Measurements from ENCODE around the gene NPIPA5. TPM values are rescaled to one million over a fixed set of nuclear protein-coding genes. Genes with fewer than 3 reads are reported as not detected.
A peak's percentile ranks its signal among the peaks of the same experiment; 100 is the strongest.

NPIPA5 gene
- total and polyA plus RNA-seq, 2 of the 13 experiments (the other 11 are each of a cell fraction or from before 2014, with no cell fraction given) = 9.7 to 21.5 TPM

DNA sequence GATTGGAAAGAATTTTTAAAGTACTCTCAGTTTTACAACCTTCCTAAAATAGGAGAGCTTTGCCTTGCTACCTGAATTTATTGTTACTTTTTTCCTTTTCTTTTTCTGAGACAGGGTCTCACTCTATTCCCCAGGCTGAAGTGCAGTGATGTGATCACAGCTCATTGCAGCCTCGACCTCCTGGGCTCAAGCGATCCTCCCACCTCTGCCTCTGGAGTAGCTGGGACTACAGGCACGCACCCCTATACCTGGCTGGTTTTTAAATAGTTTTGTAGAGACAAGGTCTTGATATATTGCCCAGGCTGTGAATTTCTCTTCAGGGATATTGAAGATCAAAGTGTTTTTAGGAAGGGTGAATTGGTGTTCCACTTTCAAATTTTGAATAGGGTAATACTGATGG is 21.2 kb upstream of the NPIPA5 start (continued):
- TF ChIP-seq SMYD3 (CRISPR knock-in tag; IDR thresholded peaks at IDR 0.05) (0 out of 2 replicates have a peak, but pooled peaks have one; percentile 7), ZSCAN31 (CRISPR knock-in tag; IDR thresholded peaks at IDR 0.05; ENCODE audit: low read depth) (0 out of 2 replicates have a peak, but pooled peaks have one; percentile 9), ZNF510 (CRISPR knock-in tag; IDR thresholded peaks at IDR 0.05; ENCODE audit: low read depth) (no peak), MXD4 (CRISPR knock-in tag; IDR thresholded peaks at IDR 0.05) (no peak; the same call in 1 of the 2 replicates), FOXM1 (CRISPR knock-in tag; IDR thresholded peaks at IDR 0.05) (no peak), POGZ (CRISPR knock-in tag; IDR thresholded peaks at IDR 0.05) (0 out of 2 replicates have a peak, but pooled peaks have one; percentile 16), MEIS1 (CRISPR knock-in tag; IDR thresholded peaks at IDR 0.05; ENCODE audit: borderline replicate concordance) (0 out of 2 replicates have a peak, but pooled peaks have one; percentile 14)
- TF ChIP-seq, protein P1, sequence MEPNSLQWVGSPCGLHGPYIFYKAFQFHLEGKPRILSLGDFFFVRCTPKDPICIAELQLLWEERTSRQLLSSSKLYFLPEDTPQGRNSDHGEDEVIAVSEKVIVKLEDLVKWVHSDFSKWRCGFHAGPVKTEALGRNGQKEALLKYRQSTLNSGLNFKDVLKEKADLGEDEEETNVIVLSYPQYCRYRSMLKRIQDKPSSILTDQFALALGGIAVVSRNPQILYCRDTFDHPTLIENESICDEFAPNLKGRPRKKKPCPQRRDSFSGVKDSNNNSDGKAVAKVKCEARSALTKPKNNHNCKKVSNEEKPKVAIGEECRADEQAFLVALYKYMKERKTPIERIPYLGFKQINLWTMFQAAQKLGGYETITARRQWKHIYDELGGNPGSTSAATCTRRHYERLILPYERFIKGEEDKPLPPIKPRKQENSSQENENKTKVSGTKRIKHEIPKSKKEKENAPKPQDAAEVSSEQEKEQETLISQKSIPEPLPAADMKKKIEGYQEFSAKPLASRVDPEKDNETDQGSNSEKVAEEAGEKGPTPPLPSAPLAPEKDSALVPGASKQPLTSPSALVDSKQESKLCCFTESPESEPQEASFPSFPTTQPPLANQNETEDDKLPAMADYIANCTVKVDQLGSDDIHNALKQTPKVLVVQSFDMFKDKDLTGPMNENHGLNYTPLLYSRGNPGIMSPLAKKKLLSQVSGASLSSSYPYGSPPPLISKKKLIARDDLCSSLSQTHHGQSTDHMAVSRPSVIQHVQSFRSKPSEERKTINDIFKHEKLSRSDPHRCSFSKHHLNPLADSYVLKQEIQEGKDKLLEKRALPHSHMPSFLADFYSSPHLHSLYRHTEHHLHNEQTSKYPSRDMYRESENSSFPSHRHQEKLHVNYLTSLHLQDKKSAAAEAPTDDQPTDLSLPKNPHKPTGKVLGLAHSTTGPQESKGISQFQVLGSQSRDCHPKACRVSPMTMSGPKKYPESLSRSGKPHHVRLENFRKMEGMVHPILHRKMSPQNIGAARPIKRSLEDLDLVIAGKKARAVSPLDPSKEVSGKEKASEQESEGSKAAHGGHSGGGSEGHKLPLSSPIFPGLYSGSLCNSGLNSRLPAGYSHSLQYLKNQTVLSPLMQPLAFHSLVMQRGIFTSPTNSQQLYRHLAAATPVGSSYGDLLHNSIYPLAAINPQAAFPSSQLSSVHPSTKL (CRISPR knock-in tag; IDR thresholded peaks at IDR 0.05) = no peak
- TF ChIP-seq, protein P2, sequence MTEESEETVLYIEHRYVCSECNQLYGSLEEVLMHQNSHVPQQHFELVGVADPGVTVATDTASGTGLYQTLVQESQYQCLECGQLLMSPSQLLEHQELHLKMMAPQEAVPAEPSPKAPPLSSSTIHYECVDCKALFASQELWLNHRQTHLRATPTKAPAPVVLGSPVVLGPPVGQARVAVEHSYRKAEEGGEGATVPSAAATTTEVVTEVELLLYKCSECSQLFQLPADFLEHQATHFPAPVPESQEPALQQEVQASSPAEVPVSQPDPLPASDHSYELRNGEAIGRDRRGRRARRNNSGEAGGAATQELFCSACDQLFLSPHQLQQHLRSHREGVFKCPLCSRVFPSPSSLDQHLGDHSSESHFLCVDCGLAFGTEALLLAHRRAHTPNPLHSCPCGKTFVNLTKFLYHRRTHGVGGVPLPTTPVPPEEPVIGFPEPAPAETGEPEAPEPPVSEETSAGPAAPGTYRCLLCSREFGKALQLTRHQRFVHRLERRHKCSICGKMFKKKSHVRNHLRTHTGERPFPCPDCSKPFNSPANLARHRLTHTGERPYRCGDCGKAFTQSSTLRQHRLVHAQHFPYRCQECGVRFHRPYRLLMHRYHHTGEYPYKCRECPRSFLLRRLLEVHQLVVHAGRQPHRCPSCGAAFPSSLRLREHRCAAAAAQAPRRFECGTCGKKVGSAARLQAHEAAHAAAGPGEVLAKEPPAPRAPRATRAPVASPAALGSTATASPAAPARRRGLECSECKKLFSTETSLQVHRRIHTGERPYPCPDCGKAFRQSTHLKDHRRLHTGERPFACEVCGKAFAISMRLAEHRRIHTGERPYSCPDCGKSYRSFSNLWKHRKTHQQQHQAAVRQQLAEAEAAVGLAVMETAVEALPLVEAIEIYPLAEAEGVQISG (CRISPR knock-in tag; IDR thresholded peaks at IDR 0.05) = no peak
- TF ChIP-seq, protein P3, sequence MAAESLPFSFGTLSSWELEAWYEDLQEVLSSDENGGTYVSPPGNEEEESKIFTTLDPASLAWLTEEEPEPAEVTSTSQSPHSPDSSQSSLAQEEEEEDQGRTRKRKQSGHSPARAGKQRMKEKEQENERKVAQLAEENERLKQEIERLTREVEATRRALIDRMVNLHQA (CRISPR knock-in tag; IDR thresholded peaks at IDR 0.05) = no peak
- TF ChIP-seq, protein P4, sequence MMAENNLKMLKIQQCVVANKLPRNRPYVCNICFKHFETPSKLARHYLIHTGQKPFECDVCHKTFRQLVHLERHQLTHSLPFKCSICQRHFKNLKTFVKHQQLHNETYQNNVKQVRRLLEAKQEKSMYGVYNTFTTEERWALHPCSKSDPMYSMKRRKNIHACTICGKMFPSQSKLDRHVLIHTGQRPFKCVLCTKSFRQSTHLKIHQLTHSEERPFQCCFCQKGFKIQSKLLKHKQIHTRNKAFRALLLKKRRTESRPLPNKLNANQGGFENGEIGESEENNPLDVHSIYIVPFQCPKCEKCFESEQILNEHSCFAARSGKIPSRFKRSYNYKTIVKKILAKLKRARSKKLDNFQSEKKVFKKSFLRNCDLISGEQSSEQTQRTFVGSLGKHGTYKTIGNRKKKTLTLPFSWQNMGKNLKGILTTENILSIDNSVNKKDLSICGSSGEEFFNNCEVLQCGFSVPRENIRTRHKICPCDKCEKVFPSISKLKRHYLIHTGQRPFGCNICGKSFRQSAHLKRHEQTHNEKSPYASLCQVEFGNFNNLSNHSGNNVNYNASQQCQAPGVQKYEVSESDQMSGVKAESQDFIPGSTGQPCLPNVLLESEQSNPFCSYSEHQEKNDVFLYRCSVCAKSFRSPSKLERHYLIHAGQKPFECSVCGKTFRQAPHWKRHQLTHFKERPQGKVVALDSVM (CRISPR knock-in tag; IDR thresholded peaks at IDR 0.05) = peak; percentile 82
- TF ChIP-seq, protein P5, sequence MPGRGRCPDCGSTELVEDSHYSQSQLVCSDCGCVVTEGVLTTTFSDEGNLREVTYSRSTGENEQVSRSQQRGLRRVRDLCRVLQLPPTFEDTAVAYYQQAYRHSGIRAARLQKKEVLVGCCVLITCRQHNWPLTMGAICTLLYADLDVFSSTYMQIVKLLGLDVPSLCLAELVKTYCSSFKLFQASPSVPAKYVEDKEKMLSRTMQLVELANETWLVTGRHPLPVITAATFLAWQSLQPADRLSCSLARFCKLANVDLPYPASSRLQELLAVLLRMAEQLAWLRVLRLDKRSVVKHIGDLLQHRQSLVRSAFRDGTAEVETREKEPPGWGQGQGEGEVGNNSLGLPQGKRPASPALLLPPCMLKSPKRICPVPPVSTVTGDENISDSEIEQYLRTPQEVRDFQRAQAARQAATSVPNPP (CRISPR knock-in tag; IDR thresholded peaks at IDR 0.05) = 0 out of 2 replicates have a peak, but pooled peaks have one; percentile 8
- TF ChIP-seq, protein P6, sequence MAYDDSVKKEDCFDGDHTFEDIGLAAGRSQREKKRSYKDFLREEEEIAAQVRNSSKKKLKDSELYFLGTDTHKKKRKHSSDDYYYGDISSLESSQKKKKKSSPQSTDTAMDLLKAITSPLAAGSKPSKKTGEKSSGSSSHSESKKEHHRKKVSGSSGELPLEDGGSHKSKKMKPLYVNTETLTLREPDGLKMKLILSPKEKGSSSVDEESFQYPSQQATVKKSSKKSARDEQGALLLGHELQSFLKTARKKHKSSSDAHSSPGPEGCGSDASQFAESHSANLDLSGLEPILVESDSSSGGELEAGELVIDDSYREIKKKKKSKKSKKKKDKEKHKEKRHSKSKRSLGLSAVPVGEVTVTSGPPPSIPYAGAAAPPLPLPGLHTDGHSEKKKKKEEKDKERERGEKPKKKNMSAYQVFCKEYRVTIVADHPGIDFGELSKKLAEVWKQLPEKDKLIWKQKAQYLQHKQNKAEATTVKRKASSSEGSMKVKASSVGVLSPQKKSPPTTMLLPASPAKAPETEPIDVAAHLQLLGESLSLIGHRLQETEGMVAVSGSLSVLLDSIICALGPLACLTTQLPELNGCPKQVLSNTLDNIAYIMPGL (CRISPR knock-in tag; IDR thresholded peaks at IDR 0.05; ENCODE audit: borderline replicate concordance in 1 of 2, low read depth in 1 of 2) = peak in 1 of 2 experiments; percentile 4; a peak in 1 of 4 replicates
- TF ChIP-seq, protein P7, sequence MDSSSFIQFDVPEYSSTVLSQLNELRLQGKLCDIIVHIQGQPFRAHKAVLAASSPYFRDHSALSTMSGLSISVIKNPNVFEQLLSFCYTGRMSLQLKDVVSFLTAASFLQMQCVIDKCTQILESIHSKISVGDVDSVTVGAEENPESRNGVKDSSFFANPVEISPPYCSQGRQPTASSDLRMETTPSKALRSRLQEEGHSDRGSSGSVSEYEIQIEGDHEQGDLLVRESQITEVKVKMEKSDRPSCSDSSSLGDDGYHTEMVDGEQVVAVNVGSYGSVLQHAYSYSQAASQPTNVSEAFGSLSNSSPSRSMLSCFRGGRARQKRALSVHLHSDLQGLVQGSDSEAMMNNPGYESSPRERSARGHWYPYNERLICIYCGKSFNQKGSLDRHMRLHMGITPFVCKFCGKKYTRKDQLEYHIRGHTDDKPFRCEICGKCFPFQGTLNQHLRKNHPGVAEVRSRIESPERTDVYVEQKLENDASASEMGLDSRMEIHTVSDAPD (CRISPR knock-in tag; IDR thresholded peaks at IDR 0.05) = no peak

Measured in HepG2 (cell line).